Putamen (tissue), 1 donor: Measurements from ENCODE around the gene PHF21A.
"Not testable (repeated sequence)": the region's sequence is repeated elsewhere in the genome, so short reads cannot be mapped to it uniquely, and the experiment has no call there.

ENCODE experiments used
- DNase-seq: peaks from one replicate; pipeline ENCODE4 v3.0.0-alpha.2; 2016; ENCODE audit warnings: low spot score

PHF21A gene

DNA sequence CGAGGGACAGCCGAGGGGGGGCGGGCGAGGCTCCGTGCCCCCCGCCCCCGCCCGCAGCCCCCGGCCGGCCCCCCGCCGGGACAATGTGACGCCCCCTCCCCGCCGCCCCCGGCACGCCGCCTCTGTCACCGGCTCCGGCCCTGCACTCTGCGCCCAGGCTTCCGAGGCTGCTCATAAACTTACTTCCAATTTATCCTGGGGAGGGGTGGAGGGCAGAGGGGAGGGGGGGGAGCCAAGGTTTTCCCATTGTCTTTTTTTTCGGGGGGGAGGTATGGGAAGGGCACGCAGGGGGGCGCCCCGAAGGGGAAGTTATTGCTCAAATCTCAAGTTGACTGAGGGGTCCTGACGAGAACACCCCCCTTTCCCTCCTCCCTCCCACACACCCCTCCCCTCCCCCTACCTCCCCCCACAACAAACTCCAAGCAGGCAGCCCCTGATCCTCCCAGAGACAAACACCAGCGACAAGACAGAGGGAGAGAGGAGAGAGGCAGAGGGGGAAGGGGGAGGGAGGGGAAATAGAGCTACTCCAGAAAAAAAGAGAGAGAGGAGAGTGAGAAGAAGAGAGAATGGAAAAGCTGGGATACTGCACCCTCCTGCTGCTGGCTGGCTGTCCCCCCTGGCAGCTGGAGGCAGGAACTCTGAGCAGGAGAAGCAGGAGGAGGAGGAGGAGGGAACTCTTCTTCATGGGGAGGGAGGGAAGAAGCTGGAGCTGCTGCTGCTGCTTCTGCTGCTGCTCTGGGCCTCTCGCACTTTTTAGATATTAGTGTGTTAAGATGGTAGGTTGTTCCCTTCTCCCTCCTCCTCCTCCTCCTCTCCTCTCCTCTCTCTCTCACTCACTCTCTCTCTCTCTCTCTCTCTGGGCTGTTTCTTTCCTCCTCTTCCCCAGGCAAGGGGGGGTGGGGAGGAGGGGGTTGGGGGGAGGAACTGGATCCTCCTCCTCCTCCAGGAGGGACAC lies 631 bp downstream of the PHF21A start:
- DNase-seq, result peak; percentile 90

DNA sequence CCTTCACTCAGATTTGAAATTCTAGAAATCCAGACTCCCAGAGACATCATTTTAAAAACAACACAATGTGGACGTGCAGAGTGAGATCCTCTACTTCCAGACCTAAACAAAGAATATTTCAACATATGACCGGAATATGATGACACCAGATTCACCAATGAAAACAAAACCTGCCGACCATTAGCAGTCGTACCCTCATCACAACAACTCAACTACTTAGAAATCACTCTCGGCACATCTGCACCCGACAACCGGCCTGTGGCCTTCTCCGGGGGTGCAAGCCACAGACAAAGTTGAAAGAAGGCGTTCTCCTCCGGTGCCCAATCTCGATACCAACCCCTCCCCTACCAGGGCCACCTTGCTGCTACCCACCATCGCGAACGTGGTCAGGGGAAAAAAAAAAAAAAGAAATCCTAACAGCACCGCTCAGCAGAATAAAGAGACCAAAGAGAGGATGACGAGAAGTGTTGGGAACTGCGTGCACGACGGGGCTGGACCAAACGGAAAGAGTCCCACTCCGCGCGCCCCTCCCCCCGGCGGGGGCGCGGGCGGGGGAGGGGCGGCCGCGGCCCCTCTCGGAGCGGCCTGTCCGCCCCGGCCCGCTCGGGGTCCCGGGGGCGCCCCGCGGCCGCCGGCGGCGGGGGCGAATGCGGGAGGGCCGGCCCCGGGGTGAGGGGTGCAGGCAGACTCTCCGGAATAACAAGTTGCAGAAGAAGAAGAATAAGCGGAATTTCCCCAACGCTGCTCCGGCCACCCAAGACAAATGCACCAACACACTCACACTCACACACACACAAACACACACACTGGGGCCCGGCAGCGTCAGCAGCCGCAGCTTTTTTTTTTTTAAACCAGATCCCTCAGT lies 1.7 kb downstream of the PHF21A start:
- peak; percentile 42 for DNase-seq

DNA sequence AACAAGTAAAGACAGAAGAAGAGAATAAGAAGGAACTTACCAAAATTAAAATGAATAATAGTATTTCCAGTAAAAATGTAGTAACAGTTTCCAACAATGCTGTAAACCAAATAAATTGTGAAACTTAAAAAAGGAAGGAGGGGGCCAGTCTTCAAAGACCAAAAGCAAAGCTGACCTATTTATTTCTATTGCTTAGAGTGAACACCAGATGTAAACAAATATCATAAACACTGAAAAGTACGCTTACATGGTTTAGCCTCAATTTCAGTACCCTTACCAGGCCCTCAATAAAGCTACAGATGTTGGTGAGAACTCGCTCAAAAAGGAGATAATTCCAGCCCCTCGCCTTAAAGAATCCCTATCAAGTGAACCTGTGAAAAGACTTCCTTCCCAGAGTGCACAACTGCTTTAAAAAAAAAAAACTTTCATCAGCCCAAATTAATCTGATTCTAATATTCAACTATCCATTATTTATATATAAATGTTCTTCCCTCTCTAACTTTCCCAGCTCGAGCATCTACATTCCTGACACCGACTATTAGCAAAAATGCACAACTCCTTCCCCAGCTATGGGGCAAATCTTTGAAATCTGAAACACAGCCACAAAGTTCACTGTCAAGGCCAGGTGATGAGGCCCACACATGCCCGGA lies 2.4 kb downstream of the PHF21A start:
- DNase-seq, result no peak

DNA sequence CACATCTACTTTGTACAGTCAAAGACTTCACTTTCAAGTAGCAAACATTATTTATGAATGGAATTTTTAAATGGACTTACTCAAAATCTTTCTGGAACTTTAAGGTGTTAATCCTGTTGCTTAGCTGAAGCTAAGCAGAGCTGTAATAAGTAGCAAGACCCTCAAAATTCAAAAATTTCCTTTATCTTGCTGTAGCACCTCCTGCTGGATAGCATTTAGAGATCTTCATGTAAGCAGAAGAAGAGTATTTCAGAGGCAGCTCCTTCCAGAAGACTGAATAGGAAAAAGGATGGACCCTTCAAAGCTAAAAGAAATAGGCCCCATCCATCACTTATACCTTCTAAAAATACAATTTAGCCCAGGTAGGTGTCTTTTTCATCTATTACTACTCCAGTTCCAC lies 3.4 kb downstream of the PHF21A start:
- no peak for DNase-seq

DNA sequence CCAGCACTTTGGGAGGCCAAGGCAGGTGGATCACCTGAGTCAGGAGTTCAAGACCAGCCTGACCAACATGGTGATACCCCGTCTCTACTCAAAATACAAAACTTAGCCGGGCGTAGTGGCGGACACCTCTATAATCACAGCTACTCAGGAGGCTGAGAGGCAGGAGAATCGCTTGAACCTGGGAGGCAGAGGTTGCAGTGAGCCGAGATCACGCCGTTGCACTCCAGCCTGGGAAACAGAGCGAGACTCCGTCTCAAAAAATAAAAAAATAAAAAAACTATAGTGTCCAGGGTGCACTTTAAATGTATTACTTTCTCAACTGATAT lies 4.6 kb downstream of the PHF21A start:
- not testable (repeated sequence) for DNase-seq

DNA sequence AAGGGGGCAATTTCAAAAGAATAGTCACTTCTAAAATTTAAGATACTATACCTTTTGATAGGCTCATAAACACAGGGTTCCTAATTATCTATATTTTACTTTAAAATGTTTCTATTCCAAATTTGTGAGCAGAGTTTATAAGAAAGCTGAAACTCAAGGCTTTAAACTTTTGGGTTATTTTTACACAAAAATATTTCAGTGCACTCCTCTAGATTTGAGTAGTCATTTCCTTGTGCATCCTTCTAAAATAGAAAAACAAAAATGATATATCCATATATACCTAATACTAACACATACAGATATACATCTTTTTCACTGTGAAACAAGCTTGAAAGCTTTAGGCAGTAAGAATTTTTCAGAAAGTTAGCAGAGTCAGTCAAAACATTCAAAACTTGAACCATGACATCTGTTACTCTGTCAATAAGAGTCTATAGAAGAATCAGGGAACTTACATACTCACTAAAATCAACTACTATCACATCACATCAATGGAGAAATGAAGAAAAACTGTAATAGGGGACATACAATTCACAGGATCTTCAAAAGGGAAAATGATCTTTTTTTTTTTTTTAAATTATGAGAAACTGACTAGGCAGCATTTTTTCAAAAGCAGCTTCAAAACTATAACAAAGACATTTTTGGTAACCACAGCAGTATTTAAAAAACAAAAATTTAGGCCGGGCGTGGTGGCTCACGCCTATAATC lies 5.1 kb downstream of the PHF21A start:
- no peak for DNase-seq

DNA sequence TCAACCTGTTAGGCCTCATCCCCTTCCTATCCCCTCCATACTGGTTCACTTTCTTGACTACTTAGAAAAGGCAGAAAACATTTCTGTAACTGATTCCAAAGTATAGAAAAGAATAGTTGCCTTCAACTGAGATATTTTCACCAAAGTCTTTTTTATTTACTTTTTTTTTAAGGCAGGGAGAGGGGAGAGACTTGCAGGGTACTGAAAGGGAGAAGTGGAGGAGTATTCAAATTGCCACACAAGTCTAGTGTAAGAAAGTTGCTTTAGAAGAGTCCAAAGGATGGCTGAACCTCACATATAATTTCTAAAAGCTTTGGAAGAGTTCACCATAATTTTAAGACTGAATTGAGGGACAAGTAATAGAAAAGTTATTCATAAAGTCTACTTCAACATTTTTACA lies 6.3 kb downstream of the PHF21A start:
- DNase-seq, result no peak

DNA sequence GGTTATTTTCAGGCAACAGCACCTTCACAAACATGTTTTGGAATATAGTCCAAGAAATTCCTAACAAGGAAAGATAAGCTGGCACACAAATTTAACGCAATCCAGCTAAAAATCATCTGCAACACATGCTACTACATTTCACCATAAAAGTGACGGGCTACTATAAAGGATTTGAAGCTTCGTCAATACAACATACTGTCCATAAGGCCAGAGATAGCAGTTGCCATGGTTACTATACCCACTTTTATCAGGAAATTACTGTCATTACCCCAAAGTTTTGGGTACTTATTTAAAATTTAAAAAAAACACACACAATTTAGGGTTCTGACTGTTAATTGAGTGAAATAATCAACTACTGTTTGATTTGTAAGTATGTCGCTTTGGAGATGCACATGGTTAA lies 6.9 kb downstream of the PHF21A start:
- no peak for DNase-seq

DNA sequence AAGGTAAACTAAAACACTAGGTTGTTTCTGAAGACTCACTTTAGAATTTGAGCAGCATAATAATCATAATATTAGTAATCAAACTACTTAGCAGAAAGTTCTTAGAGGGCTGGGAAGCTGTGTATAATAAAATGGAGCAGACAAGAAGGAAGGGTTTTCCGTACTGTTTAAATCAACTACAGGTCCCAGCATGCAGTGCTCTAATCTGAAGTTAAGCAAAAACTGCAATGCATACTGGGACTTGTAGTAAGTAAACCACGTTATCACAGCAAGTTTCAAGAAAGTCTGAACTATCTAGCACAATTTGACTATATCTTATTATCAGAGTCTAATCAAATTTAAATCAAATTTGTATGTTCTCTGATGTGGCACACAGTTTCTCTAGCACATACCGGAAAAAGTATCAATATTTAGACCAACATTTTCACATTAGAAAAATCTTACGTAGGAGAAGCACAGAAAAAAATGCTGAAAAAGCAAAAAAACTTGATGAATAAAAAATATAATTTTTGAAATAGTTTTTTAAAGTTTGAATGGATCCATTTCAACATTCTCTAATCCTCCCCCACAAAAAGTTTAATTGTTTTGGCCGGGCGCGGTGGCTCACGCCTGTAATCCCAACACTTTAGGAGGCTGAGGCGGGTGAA lies 8.2 kb downstream of the PHF21A start:
- DNase-seq, result peak; percentile 70

DNA sequence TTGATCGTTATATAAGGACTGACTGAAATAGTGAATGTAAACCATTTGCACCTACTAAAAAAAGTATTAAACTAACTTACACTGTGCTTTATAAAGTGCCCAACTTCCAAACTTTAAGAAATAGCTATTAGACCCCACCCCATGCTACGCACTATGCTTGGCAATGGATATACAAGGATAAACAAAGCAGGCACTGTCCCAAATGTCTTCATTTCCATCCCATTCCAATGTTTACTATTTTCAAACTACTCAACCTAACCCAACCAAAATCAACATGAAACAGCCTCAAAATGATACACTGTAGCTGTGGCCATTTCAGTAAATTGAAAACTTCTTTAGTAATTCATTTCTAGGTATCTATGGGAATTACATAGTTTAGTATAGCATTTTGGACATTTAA lies 12.5 kb downstream of the PHF21A start:
- DNase-seq, result no peak

DNA sequence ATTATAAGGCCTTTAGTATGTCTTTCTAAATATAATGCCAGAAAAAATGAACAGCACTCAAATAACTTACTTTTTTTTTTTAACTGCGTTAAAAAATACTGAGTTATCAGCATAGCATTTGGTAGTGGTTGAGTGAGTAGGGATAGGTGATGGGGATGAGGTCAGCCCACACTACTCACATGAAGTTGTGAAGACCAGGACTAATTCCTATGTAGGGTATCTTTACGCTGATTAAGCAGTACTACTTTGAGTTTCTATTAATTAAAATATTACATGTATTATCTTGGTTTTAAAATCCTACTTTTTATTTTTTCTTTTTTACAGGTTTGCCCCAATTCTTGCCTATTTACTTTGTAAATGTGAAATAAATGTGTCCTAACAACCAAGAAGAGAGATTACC lies 13.5 kb downstream of the PHF21A start:
- DNase-seq, result no peak

DNA sequence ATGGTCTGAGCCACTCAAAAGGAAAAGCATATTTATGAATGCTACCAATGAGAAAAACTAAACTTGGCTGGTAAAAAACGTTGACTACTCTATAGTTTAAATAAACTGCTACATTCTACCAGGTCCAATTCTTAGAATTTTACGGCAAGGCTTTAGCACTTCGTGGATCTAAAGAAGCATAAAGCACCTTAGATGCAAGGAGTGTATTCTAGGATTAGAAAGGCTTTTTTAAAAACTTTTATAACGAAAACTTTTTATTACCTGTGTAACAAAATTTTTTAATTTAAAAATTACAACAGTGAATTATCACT lies 13.9 kb downstream of the PHF21A start:
- DNase-seq, result no peak

DNA sequence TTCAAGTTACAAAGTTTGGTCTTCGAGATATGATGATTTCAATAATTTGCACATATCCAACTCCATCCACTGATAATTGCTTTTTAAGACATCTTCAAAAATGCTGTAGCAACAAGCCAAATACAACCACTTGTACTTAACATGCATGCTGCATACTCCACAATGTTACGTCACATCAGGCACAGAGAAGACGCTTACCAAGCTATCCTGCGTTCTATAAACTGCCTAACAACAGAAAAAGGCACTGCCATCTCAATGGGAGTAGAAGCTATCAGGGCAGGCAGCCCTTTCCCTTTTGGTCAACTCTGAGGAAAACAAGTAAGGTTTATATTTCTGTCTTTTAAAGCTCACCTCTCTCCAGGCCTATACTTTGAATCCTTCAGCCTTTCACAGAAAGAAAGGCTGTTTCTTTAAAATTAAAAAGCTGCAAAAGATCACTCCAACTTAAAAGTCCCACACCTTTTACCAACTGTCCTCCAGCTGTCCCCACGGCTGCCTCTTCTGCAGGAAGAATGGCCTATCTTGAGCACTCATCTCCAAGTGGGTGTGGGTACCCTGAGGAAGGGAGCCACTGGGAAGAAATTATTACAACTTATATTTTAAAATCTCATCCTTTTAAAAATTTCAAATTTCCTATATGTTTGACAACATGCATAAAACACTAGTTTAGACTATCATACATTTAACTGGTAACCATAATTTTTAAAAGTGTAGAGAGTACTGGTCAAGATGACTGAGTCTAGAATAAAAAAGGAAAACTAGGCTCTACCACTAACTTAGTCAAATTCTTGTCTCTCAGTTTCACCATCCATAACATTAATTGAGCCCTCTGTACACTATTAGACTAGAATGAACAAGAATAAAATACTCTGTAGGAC lies 14.5 kb downstream of the PHF21A start:
- DNase-seq, result peak; percentile 43

DNA sequence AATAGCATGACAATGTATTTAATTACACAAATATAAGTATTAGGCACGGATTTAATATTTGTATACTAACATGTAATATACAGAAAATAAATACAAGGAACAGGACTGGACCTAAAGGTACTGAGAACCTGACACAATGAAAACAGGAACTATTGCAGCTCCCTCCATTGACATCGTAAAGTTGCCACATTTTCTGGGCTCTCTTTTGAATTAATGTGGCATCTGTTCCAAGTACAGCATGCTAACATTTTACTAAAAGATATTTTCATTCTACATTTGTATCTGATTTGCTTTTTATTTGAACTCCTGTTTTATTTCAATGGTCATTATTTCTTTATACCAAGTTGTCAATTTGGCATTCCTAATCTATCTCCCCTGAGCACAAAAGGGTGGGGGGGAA lies 15.3 kb downstream of the PHF21A start:
- no peak for DNase-seq

DNA sequence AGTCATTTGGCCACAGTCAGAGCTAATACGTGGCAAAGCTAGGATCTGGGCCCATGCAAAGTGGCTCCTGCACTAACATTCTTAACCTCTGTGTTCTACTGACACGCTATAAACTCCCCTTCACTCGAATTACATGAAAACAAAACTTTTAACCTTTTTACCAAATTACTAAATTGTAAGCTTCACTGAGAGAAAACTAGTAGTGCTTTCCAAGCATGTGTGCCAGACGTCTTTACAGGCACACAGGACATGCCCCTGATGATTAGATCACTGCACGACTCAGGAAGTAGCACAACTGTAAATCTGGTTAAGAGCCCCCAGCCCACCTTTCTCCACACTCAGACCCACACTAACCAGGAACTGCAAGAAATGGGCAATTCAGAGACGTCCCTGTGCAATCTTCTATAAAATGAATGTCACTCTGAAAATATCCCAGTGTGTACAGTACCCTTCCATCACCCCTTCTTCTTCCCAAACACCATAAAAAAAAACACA lies 16.1 kb downstream of the PHF21A start:
- no peak for DNase-seq

DNA sequence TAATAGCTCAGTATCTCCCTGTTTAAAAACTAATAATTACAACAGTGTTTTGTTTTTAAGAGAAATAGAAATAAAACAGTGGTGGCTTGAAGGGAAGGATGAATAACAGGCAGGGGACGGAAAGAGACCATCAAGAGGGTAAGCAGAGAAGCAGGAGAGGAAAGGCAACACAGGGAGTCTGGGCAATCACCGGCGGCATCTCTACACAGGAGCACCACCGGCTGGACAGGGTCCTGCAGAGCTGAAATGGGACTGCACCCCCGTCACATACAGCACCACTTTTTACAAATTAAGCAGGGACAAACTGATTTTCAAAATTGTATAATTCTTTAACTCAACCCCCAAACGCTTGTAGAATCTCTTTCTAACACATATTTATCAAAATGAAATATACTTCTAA lies 18.4 kb downstream of the PHF21A start:
- no peak for DNase-seq

DNA sequence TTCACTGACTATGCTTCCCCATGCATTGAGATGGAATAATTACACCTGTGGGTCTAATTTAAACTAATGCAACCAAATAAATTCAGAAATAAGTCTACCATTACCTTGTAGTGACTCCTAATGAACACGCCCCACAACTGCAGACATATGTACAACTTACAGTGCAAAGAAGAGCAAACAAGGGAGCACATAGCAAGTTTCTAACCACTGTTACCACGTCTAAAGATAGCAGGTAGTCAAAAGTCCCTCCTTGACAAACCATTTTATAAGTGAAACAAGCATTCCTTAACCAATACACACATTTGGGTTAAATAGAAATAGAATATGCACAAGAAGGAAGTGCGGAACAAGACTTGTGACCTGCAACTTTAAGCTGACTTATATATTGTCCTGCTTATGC lies 20.6 kb downstream of the PHF21A start:
- no peak for DNase-seq

DNA sequence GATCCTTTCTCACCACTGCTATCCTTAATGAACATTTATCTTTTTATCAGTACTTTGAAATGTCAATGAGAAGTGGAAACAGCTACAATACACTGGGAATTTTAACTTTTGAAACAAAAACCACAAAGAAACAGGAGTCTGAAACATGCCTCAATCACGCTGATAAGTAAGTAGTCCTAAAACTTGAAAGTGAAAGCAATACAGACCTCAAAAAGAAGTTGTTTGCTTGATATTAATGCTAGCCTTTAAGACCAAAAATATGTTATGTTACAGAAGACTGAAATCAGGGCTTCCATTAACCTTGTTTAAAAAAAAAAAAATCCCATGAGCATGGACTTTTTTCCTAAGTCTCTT lies 21.3 kb downstream of the PHF21A start:
- DNase-seq, result no peak

DNA sequence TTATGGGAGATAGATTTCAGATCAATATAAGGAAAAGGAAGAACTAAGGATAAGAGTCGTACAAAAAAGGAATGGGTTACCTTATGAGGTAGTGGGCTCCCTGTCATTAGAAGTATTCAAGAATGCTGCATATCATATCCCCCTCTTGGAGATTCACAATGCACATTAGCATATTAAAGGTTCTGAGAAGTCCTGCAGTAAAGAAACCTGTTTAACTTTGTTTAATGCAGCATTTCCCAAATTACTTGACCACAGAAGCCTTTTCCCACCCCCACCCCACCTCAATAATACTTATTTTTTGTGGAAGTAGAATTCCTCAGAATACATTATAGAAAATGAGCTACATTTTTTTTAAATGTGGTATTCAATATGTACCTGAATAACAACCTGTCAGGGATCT lies 30.9 kb downstream of the PHF21A start:
- no peak for DNase-seq

DNA sequence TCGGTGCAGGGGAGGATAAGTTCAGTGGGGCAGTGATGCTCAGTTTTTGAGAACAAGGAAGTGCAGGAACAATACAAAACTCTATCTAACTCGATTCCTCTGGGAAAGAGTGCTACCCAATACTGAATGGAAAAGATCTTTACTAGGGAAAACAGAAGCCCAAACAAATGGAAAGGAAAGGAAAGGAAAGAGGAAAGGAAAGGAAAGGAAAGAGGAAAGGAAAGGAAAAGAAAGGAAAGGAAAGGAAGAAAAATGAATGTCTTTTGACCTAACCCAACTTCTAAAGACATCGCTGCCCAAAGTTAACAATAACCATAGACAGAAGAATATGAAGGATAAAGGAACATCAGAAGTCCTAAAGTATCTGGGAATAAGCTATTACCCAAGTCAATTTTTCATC lies 41.6 kb downstream of the PHF21A start:
- no peak for DNase-seq

DNA sequence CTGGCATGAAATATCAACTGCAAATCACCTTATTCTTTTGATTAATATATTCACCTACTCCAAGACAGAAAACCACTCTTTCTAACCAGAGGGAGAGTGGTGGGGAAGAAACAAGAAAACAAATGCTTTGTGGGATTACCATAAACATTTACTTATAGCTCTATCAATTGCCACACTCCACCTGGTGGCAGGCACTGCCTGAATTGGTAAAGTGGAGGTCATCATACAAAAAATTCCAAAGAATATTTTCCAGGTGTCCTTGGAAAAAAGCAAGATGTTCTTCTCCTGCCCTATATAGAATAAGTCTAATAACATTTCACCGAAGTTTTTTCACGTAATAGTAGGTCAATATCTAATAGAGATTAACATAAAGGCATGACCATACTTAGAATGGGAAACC lies 45.3 kb downstream of the PHF21A start:
- DNase-seq, result no peak
